B cell (primary cell): Measurements from ENCODE around the gene RHNO1. TPM values are rescaled to one million over a fixed set of nuclear protein-coding genes. Genes with fewer than 3 reads are reported as not detected.

Experiments
- ATAC-seq: fragments of 200-7000 bp; cut with Tn5 transposase; one replicate; pipeline ENCODE4 v1.10.0; 2021; ENCODE audit warnings: low read depth, mild to moderate bottlenecking, moderate number of reproducible peaks, moderate library complexity
- CTCF ChIA-PET: fragments of 350-600 bp; sonication (Branson Sonifier 250); formaldehyde crosslinking; loops from one replicate; lab custom pipeline; 2021; ENCODE audit warnings: antibody characterized with exemption, inconsistent platforms; lab: Charles Lee
- POLR2A ChIA-PET: fragments of 350-600 bp; sonication (Branson Sonifier 250); formaldehyde crosslinking; loops from one replicate; lab custom pipeline; 2021; ENCODE audit warnings: antibody characterized with exemption; lab: Charles Lee
- DNase-seq: peaks from one replicate; pipeline ENCODE4 v3.0.0; 2013
- H2AFZ ChIP-seq: 2 replicates; pipeline ENCODE4 v1.6.1; 2012; ENCODE audit warnings: mild to moderate bottlenecking, low read depth, low read length; ENCODE audit not compliant: insufficient read depth, poor library complexity, severe bottlenecking
- H3K27ac ChIP-seq, 2 donors: 1 replicate in 1 of 2; 2 replicates in 1 of 2; pipeline ENCODE4 v1.5.1; 2012 to 2013; ENCODE audit warnings: low read length in 2 of 2, mild to moderate bottlenecking in 2 of 2, moderate library complexity in 1 of 2
- H3K27me3 ChIP-seq, 4 experiments: fragments of 200-600 bp in 1 of 4; sonication (generic) in 1 of 4; replicated peaks in 1 of 4; 1 replicate in 2 of 4; 2 replicates in 2 of 4; pipeline versions ENCODE4 v1.6.1 to v1.7.0; 2013 to 2016; ENCODE audit warnings: low read length in 3 of 4, mild to moderate bottlenecking in 2 of 4, mixed read lengths in 1 of 4, moderate library complexity in 1 of 4; ENCODE audit not compliant: insufficient read depth in 4 of 4, control insufficient read depth in 3 of 4; ENCODE audit errors: control extremely low read depth in 1 of 4
- H3K36me3 ChIP-seq, 2 experiments: replicated peaks in 1 of 2; 1 replicate in 1 of 2; 2 replicates in 1 of 2; pipeline versions ENCODE4 v1.6.1 to v1.7.1; 2013; ENCODE audit warnings: low read length in 1 of 2; ENCODE audit not compliant: insufficient read depth in 2 of 2, control insufficient read depth in 1 of 2; ENCODE audit errors: control extremely low read depth in 1 of 2, extremely low read depth in 1 of 2
- H3K4me1 ChIP-seq, 2 donors: fragments of 200-600 bp in 1 of 2; sonication (generic) in 1 of 2; 1 replicate in 1 of 2; 2 replicates in 1 of 2; pipeline versions ENCODE4 v1.5.1 to v1.6.1; 2013 to 2017; ENCODE audit warnings: low read length in 2 of 2; ENCODE audit not compliant: control insufficient read depth in 2 of 2, insufficient read depth in 2 of 2
- H3K4me2 ChIP-seq: replicated peaks from 2 replicates; pipeline ENCODE3; 2012; ENCODE audit warnings: mild to moderate bottlenecking, low read depth, low read length; ENCODE audit not compliant: poor library complexity, severe bottlenecking
- H3K4me3 ChIP-seq, 5 experiments: fragments of 200-600 bp in 1 of 5; sonication (generic) in 1 of 5; 1 replicate in 3 of 5; 2 replicates in 2 of 5; pipeline versions ENCODE4 v1.5.1 to v1.7.0; 2011 to 2016; ENCODE audit warnings: low read length in 4 of 5, mild to moderate bottlenecking in 4 of 5, low read depth in 2 of 5, control low read depth in 1 of 5, moderate library complexity in 1 of 5; ENCODE audit not compliant: insufficient read depth in 1 of 5; ENCODE audit errors: control extremely low read depth in 1 of 5, extremely low read depth in 1 of 5
- H3K79me2 ChIP-seq: fragments of 200-600 bp; sonication (generic); one replicate; pipeline ENCODE4 v1.6.0; 2016; ENCODE audit warnings: low read length; ENCODE audit not compliant: control insufficient read depth, insufficient read depth
- H3K9ac ChIP-seq: fragments of 200-600 bp; sonication (generic); 2 replicates; pipeline ENCODE4 v1.6.1; 2017; ENCODE audit warnings: mild to moderate bottlenecking, low read length, moderate library complexity
- H3K9me3 ChIP-seq, 3 donors: one replicate each; pipeline versions ENCODE4 v1.6.1 to v1.7.1; 2013; ENCODE audit warnings: low read length in 2 of 3; ENCODE audit not compliant: control insufficient read depth in 2 of 3, insufficient read depth in 1 of 3; ENCODE audit errors: control extremely low read depth in 1 of 3
- H4K20me1 ChIP-seq: 2 replicates; pipeline ENCODE4 v1.6.0; 2012; ENCODE audit warnings: mild to moderate bottlenecking, low read length; ENCODE audit not compliant: insufficient read depth, control insufficient read depth, poor library complexity, severe bottlenecking
- H3K27ac Mint-ChIP-seq: one replicate; pipeline ENCODE4 v1.8.0; 2021; ENCODE audit warnings: mixed read lengths
- H3K27me3 Mint-ChIP-seq: one replicate; pipeline ENCODE4 v1.8.0; 2021; ENCODE audit warnings: mixed read lengths
- H3K4me1 Mint-ChIP-seq: one replicate; pipeline ENCODE4 v1.8.0; 2021; ENCODE audit warnings: mixed read lengths
- H3K4me3 Mint-ChIP-seq: one replicate; pipeline ENCODE4 v1.8.0; 2021; ENCODE audit warnings: mixed read lengths
- H3K9me3 Mint-ChIP-seq: one replicate; pipeline ENCODE4 v1.8.0; 2022; ENCODE audit warnings: mixed read lengths; ENCODE audit not compliant: insufficient read depth
- EZH2 ChIP-seq: IDR thresholded peaks from 2 replicates; pipeline ENCODE4 v1.6.1; 2012; ENCODE audit warnings: borderline replicate concordance, low read depth, mild to moderate bottlenecking, moderate library complexity, low read length; ENCODE audit not compliant: insufficient read depth, poor library complexity, severe bottlenecking
- WGBS: methylation state at CpG from one replicate; pipeline ENCODE4 v1.1.5; 2013; ENCODE audit warnings: missing lambda C conversion rate; ENCODE audit not compliant: insufficient coverage; 5-methylcytosine and 5-hydroxymethylcytosine counted together
- intact Hi-C: fragments of 100-400 bp; cut with micrococcal nuclease; formaldehyde crosslinking; loops from one replicate; pipeline ENCODE4 v1.10.0; 2022
- polyA plus RNA-seq: library from polyadenylated mRNA; depleted of rRNA; stranded (reverse); fragments of >200 nt; gene quantifications from 2 replicates; pipeline ENCODE4 v1.2.3, GENCODE V29; 2012
- total RNA-seq, 2 donors: library from RNA; stranded (reverse); fragments of 120-200 nt in 1 of 2; gene quantifications; 1 replicate in 1 of 2; 2 replicates in 1 of 2; pipeline versions ENCODE4 v1.2.3 to v1.2.4, GENCODE V29; 2013 to 2022
- TF ChIP-seq, protein P1 (sequence below): fragments of 200-600 bp; IDR thresholded peaks from one replicate; pipeline ENCODE4 v1.8.0; 2022; ENCODE audit warnings: antibody characterized with exemption, mild to moderate bottlenecking

The RHNO1 gene
- total and polyA plus RNA-seq, 2 donors (not counting 1 experiment from before 2014, with no cell fraction given), result 13.3 to 13.5 TPM

DNA sequence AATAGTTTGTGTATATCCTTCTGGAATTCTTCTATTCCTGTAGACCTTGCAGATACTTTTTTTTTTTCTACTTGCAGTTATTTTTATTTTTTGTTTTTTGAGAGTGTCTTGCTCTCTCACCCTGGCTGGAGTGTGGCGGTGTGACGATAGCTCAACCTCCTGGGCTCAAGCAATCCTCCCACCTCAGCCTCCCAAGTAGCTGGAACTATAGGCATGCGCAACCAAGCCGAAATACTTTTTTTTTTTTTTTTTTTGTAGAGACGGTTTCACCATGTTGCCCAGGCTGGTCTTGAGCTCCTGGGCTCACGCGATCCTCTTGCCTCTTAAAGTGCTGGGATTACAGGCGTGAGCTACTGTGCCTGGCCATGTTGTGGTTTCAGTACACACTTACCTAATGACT lies 23.6 kb downstream of the RHNO1 start:
- no peak overlapping the region for H3K27ac Mint-ChIP-seq
- TF ChIP-seq, protein P1, sequence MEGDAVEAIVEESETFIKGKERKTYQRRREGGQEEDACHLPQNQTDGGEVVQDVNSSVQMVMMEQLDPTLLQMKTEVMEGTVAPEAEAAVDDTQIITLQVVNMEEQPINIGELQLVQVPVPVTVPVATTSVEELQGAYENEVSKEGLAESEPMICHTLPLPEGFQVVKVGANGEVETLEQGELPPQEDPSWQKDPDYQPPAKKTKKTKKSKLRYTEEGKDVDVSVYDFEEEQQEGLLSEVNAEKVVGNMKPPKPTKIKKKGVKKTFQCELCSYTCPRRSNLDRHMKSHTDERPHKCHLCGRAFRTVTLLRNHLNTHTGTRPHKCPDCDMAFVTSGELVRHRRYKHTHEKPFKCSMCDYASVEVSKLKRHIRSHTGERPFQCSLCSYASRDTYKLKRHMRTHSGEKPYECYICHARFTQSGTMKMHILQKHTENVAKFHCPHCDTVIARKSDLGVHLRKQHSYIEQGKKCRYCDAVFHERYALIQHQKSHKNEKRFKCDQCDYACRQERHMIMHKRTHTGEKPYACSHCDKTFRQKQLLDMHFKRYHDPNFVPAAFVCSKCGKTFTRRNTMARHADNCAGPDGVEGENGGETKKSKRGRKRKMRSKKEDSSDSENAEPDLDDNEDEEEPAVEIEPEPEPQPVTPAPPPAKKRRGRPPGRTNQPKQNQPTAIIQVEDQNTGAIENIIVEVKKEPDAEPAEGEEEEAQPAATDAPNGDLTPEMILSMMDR, result no peak
- TF ChIP-seq EZH2, result no peak
- POLR2A ChIA-PET, result no interaction called here

DNA sequence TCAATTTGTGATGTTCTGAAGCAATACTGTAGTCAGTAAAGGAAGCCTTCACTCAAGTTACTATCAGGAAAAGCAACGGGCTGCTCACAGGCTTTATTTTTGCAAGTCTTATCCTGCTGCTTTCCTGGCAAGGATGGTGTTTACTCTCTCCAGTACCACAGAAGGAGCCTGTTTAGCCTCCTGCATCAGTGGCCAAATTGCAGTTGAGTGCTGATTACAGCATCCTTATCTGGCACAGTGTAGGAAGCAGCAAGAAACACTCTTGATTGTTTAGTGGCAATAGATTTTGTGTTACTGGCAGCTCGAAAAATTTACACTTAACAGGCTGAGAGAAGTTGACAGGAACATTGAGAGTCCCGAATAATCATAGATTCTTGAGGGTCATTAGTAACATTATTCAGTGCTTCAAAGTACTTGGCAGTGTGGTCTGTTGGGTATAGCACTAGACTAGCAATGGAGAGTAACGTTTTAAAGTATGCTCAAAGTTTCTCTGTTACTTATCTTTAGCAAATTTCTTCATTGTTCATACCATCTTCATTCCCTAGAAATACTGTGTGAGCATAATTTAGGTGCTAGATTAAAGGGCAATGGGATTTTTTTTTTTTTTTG lies 25.4 kb downstream of the RHNO1 start:
- no peak for TF ChIP-seq EZH2
- TF ChIP-seq, protein P1, result no peak
- ChIA-PET CTCF (no interaction called here), POLR2A (no interaction called here)
- Mint-ChIP-seq H3K27ac (no peak overlapping the region), H3K4me3 (no peak overlapping the region), H3K9me3 (no peaks in the 10 kb centered on the region), H3K4me1 (peaks cover 4% of the 10 kb centered on the region), H3K27me3 (no peaks in the 10 kb centered on the region)
- Histone ChIP-seq H3K27ac (no peak overlapping the region), H3K79me2 (peaks cover 5% of the 10 kb centered on the region), H2AFZ (no peak overlapping the region), H4K20me1 (no peaks in the 10 kb centered on the region), H3K4me2 (no peak overlapping the region), H3K9me3 (no peaks in the 10 kb centered on the region), H3K27me3 (no peaks in the 10 kb centered on the region), H3K36me3 (no peaks in the 10 kb centered on the region), H3K9ac (no peak overlapping the region), H3K4me3 (no peak overlapping the region), H3K4me1 (no peaks in the 10 kb centered on the region)
- WGBS, result 83% methylated on average over 2 of the region's 4 CpGs
- ATAC-seq (no peak), DNase-seq (no peak)
- intact Hi-C loops, result no loop called here

More for the DNA sequence above, 23.6 kb downstream of the RHNO1 start:
- no peak for ATAC-seq
- intact Hi-C loops, result no loop called here
- Histone ChIP-seq H3K79me2 (peaks cover 7% of the 10 kb centered on the region), H3K27me3 (no peaks in the 10 kb centered on the region), H3K27ac (no peak overlapping the region), H3K4me1 (no peaks in the 10 kb centered on the region), H3K9ac (no peak overlapping the region), H3K4me3 (no peak overlapping the region), H3K9me3 (no peaks in the 10 kb centered on the region), H2AFZ (no peak overlapping the region), H3K36me3 (no peaks in the 10 kb centered on the region), H4K20me1 (no peaks in the 10 kb centered on the region), H3K4me2 (no peak overlapping the region)
- Mint-ChIP-seq H3K4me3 (no peak overlapping the region), H3K27me3 (no peaks in the 10 kb centered on the region), H3K9me3 (no peaks in the 10 kb centered on the region), H3K4me1 (peaks cover 4% of the 10 kb centered on the region)
- 96% methylated on average over 3 of the region's 8 CpGs for WGBS
- CTCF ChIA-PET, result no interaction called here
- DNase-seq, result no peak
